Mesenchymal stem cell (in vitro differentiated cells and primary cell): Measurements from ENCODE around the gene DYNLRB1.
A peak's percentile ranks its signal among the peaks of the same experiment; 100 is the strongest.

Experiments used
- DNase-seq: peaks from one replicate; pipeline ENCODE4 v3.0.0-alpha.2; 2013
- H2AFZ ChIP-seq: one replicate; pipeline ENCODE4 v1.6.1; 2013; ENCODE audit warnings: low read depth, mild to moderate bottlenecking, control low read depth, inconsistent platforms, low read length, moderate library complexity
- H2AK5ac ChIP-seq: 2 replicates; pipeline ENCODE4 v1.6.1; 2013; ENCODE audit warnings: low read length, moderate library complexity, mild to moderate bottlenecking, inconsistent platforms; ENCODE audit not compliant: severe bottlenecking
- H2BK120ac ChIP-seq: one replicate; pipeline ENCODE4 v1.6.1; 2013; ENCODE audit warnings: low read depth, mild to moderate bottlenecking, inconsistent platforms, low read length, moderate library complexity
- H2BK12ac ChIP-seq, 2 experiments: one replicate each; pipeline ENCODE4 v1.6.1; 2013; ENCODE audit warnings: inconsistent platforms in 2 of 2, low read length in 2 of 2, mild to moderate bottlenecking in 2 of 2, moderate library complexity in 2 of 2, control low read depth in 1 of 2
- H2BK15ac ChIP-seq: one replicate; pipeline ENCODE4 v1.6.1; 2013; ENCODE audit warnings: mild to moderate bottlenecking, low read depth, inconsistent platforms; ENCODE audit not compliant: poor library complexity, severe bottlenecking
- H2BK5ac ChIP-seq: 2 replicates; pipeline ENCODE4 v1.6.1; 2013; ENCODE audit warnings: low read depth, mild to moderate bottlenecking, low read length, control low read depth, inconsistent platforms; ENCODE audit not compliant: poor library complexity, severe bottlenecking
- H3K14ac ChIP-seq, 2 experiments: one replicate each; pipeline ENCODE4 v1.6.1; 2013; ENCODE audit warnings: inconsistent platforms in 2 of 2, low read length in 2 of 2, control low read depth in 1 of 2, mild to moderate bottlenecking in 1 of 2, moderate library complexity in 1 of 2
- H3K18ac ChIP-seq, 2 experiments: one replicate each; pipeline ENCODE4 v1.6.1; 2013; ENCODE audit warnings: inconsistent platforms in 2 of 2, low read length in 2 of 2, control low read depth in 1 of 2, low read depth in 1 of 2, mild to moderate bottlenecking in 1 of 2
- H3K23ac ChIP-seq, 2 experiments: one replicate each; pipeline ENCODE4 v1.6.1; 2013; ENCODE audit warnings: inconsistent platforms in 2 of 2, low read length in 2 of 2, mild to moderate bottlenecking in 2 of 2, moderate library complexity in 2 of 2, control low read depth in 1 of 2
- H3K27ac ChIP-seq: 2 replicates; pipeline ENCODE4 v1.5.1; 2013; ENCODE audit warnings: mild to moderate bottlenecking, moderate library complexity, low read length, control low read depth, inconsistent platforms; ENCODE audit not compliant: poor library complexity, severe bottlenecking
- H3K27me3 ChIP-seq, 2 experiments: 2 replicates each; pipeline versions ENCODE4 v1.6.1 to v1.7.0; 2013; ENCODE audit warnings: low read length in 2 of 2, mild to moderate bottlenecking in 2 of 2, moderate library complexity in 2 of 2, control low read depth in 1 of 2, inconsistent platforms in 1 of 2; ENCODE audit not compliant: control insufficient read depth in 1 of 2, insufficient read depth in 1 of 2
- H3K36me3 ChIP-seq, 2 experiments: 2 replicates each; pipeline versions ENCODE4 v1.6.1 to v1.7.0; 2013; ENCODE audit warnings: low read length in 2 of 2, control low read depth in 1 of 2, inconsistent platforms in 1 of 2, low read depth in 1 of 2, mild to moderate bottlenecking in 1 of 2; ENCODE audit not compliant: insufficient read depth in 2 of 2, control insufficient read depth in 1 of 2
- H3K4ac ChIP-seq, 2 experiments: one replicate each; pipeline ENCODE4 v1.6.1; 2013; ENCODE audit warnings: inconsistent platforms in 2 of 2, low read length in 2 of 2, mild to moderate bottlenecking in 2 of 2, moderate library complexity in 2 of 2, control low read depth in 1 of 2, low read depth in 1 of 2
- H3K4me1 ChIP-seq: 2 replicates; pipeline ENCODE4 v1.6.1; 2013; ENCODE audit warnings: low read depth, low read length, control low read depth; ENCODE audit not compliant: control insufficient read depth, insufficient read depth
- H3K4me2 ChIP-seq: 2 replicates; pipeline ENCODE4 v1.6.1; 2013; ENCODE audit warnings: low read length, mild to moderate bottlenecking, inconsistent platforms; ENCODE audit not compliant: poor library complexity, severe bottlenecking
- H3K4me3 ChIP-seq, 2 experiments: 2 replicates each; pipeline versions ENCODE4 v1.5.1 to v1.7.0; 2013; ENCODE audit warnings: low read length in 2 of 2, mild to moderate bottlenecking in 2 of 2, control low read depth in 1 of 2, low read depth in 1 of 2; ENCODE audit not compliant: insufficient read depth in 1 of 2
- H3K79me1 ChIP-seq: replicated peaks from 2 replicates; pipeline ENCODE4 v1.6.1; 2013; ENCODE audit warnings: mild to moderate bottlenecking, control low read depth, low read length, inconsistent platforms; ENCODE audit not compliant: poor library complexity, severe bottlenecking
- H3K9ac ChIP-seq: 2 replicates; pipeline ENCODE4 v1.7.0; 2013; ENCODE audit warnings: mild to moderate bottlenecking, low read length, moderate library complexity
- H3K9me3 ChIP-seq: 2 replicates; pipeline ENCODE4 v1.7.0; 2013; ENCODE audit warnings: mild to moderate bottlenecking, low read length; ENCODE audit not compliant: control insufficient read depth
- H4K8ac ChIP-seq: one replicate; pipeline ENCODE4 v1.6.1; 2013; ENCODE audit warnings: inconsistent platforms, mild to moderate bottlenecking, low read length, moderate library complexity
- H4K91ac ChIP-seq: one replicate; pipeline ENCODE4 v1.6.1; 2013; ENCODE audit warnings: mild to moderate bottlenecking, low read length, inconsistent platforms
- whole genome bisulfite sequencing: methylation state at CpG from one replicate; pipeline ENCODE4 v1.1.7; 2013; ENCODE audit warnings: mixed read lengths; 5-methylcytosine and 5-hydroxymethylcytosine counted together

DYNLRB1 gene

DNA sequence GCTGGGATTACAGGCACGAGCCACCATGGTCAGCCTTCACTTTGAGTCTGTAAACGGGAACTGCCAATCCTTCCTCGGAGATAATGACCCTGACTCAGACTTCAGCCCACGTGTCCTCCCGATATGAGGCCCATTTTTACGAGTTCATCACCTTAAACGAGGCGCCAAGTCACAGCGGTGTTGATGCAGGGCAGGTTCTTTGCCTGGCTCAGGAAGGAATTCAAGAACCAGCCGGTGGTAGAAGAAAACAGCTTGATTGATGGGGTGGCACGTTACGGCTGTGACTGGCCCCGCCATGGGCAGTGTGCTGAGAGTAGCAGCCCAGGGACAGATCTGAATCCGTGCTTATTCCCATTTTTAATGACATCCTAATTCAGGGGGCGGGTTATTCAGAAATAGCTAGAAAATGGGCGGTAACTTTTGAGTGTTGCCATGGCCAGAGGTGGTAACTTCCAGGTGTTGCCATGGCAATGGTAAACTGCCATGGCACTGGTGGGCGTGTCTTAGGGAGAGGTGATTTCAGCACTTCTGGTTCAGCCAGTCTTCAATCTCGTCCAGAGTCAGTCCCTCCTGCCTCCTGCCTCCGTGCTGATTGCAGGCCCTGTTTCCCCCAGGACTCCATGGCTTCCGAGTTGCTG lies 33.2 kb downstream of the DYNLRB1 start:
- WGBS: 64% methylated on average over 20 of the region's 20 CpGs

GRCh38 chr20:34549929-34550305 lies 33.7 kb downstream of the DYNLRB1 start:
- Histone ChIP-seq H3K18ac (no peak overlapping the region), H3K27ac (no peak overlapping the region), H3K79me1 (no peaks in the 10 kb centered on the region), H3K9ac (no peak overlapping the region), H3K27me3 (no peaks in the 10 kb centered on the region), H2AFZ (no peak overlapping the region), H4K91ac (no peak overlapping the region), H2BK5ac (no peak overlapping the region), H3K9me3 (no peaks in the 10 kb centered on the region), H3K36me3 (no peaks in the 10 kb centered on the region), H3K4ac (no peak overlapping the region), H4K8ac (no peak overlapping the region), H3K4me1 (peaks cover 7% of the 10 kb centered on the region), H3K14ac (no peak overlapping the region), H2BK120ac (no peak overlapping the region), H2BK12ac (no peak overlapping the region), H3K4me3 (no peak overlapping the region), H3K23ac (no peak overlapping the region), H2BK15ac (no peak overlapping the region), H2AK5ac (no peak overlapping the region), H3K4me2 (no peak overlapping the region)
- 91% methylated on average over 11 of the region's 13 CpGs for whole genome bisulfite sequencing
- no peak for DNase-seq

More for the DNA sequence above, 33.2 kb downstream of the DYNLRB1 start:
- Histone ChIP-seq H4K91ac (no peak overlapping the region), H3K4me1 (peaks cover 9% of the 10 kb centered on the region), H3K4ac (no peak overlapping the region), H2BK15ac (no peak overlapping the region), H3K23ac (no peak overlapping the region), H2AK5ac (no peak overlapping the region), H3K9me3 (no peaks in the 10 kb centered on the region), H3K4me2 (no peak overlapping the region), H2BK120ac (no peak overlapping the region), H3K14ac (no peak overlapping the region), H3K9ac (no peak overlapping the region), H2BK5ac (no peak overlapping the region), H3K36me3 (no peaks in the 10 kb centered on the region), H3K27me3 (no peaks in the 10 kb centered on the region), H2AFZ (no peak overlapping the region), H3K18ac (no peak overlapping the region), H4K8ac (no peak overlapping the region), H3K4me3 (no peak overlapping the region), H2BK12ac (no peak overlapping the region), H3K79me1 (no peaks in the 10 kb centered on the region), H3K27ac (no peak overlapping the region)
- peak; percentile 32 for DNase-seq

DNA sequence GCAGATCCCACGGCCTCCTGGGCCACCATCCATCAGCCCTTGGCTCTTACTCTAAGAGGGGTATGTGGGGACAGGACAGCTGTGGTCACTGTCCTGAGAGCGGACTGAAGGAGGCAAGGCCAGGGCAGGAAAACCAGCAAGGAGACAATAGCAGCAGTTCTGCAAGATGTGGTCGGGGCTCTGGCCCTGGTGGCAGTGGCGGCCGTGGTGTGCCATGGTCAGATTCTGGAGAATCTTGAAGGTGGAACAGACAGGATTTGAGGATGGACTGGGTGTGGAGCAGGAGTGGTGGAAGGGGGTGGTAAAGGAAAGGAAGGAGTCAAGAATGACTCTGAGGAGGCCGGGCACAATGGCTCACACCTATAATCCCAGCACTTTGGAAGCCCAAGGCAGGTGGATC lies 36.3 kb downstream of the DYNLRB1 start:
- DNase-seq: no peak
- H3K27me3 ChIP-seq: no peaks in the 10 kb centered on the region

GRCh38 chr20:34553366-34553867 lies 37.2 kb downstream of the DYNLRB1 start:
- 63% methylated on average over 3 of the region's 4 CpGs for WGBS
- H2BK15ac ChIP-seq: no peak overlapping the region

More for the DNA sequence above, 36.3 kb downstream of the DYNLRB1 start:
- Histone ChIP-seq H3K4me1 (peaks cover 7% of the 10 kb centered on the region), H2BK12ac (no peak overlapping the region), H3K4me3 (no peak overlapping the region), H3K14ac (no peak overlapping the region), H4K8ac (no peak overlapping the region), H3K4me2 (no peak overlapping the region), H3K27ac (no peak overlapping the region), H3K4ac (no peak overlapping the region), H2BK5ac (no peak overlapping the region), H3K9ac (no peak overlapping the region), H3K36me3 (no peaks in the 10 kb centered on the region), H2AFZ (no peak overlapping the region), H3K18ac (peak overlapping the region in 1 of 2 experiments; percentile 40), H2BK120ac (no peak overlapping the region), H3K23ac (no peak overlapping the region), H4K91ac (no peak overlapping the region), H2AK5ac (no peak overlapping the region), H3K79me1 (no peaks in the 10 kb centered on the region), H3K9me3 (no peaks in the 10 kb centered on the region), H2BK15ac (no peak overlapping the region)
- 98% methylated on average over 6 of the region's 6 CpGs for WGBS

More at GRCh38 chr20:34553366-34553867, 37.2 kb downstream of the DYNLRB1 start:
- Histone ChIP-seq H3K4me3 (no peak overlapping the region), H2BK12ac (no peak overlapping the region), H3K36me3 (no peaks in the 10 kb centered on the region), H3K4me2 (no peak overlapping the region), H4K91ac (no peak overlapping the region), H4K8ac (no peak overlapping the region), H3K9me3 (no peaks in the 10 kb centered on the region), H2AFZ (no peak overlapping the region), H2BK120ac (no peak overlapping the region), H3K79me1 (no peaks in the 10 kb centered on the region), H3K14ac (no peak overlapping the region), H3K18ac (no peak overlapping the region), H3K27ac (no peak overlapping the region), H3K4ac (no peak overlapping the region), H2AK5ac (no peak overlapping the region), H3K4me1 (peaks cover 10% of the 10 kb centered on the region), H2BK5ac (no peak overlapping the region), H3K9ac (no peak overlapping the region), H3K23ac (no peak overlapping the region), H3K27me3 (no peaks in the 10 kb centered on the region)
- DNase-seq: no peak
